HTERT RPE-1 (cell line): ENCODE measurements around the gene DHX8.
"Not testable (repeated sequence)": the region's sequence is repeated elsewhere in the genome, so short reads cannot be mapped to it uniquely, and the experiment has no call there.

ENCODE experiments used
- in situ Hi-C: fragments of 300-500 bp; cut with MboI; formaldehyde crosslinking; loops from 4 replicates; pipeline ENCODE4 v1.14.3; 2020; ENCODE audit warnings: low sequenced_read_pairs

DHX8 gene

DNA sequence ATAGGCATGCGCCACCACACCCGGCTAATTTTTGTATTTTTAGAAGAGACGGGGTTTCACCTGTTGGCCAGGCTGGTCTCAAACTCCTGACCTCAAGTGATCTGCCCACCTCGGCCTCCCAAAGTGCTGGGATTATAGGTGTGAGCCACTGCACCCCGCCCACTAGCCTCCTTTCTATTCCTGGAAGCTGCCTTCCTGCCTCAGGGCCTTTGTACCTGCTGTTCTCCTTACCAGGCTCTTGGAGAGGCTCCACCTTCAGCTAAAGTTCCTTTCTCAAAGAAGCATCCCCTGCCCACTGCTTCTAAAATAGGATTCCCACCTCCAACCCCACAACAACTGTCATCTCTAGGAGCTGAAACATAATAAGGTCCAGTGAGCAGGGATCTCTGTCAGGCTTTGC, 23.9 kb upstream of the DHX8 start:
- in situ Hi-C loops: not testable (repeated sequence)

DNA sequence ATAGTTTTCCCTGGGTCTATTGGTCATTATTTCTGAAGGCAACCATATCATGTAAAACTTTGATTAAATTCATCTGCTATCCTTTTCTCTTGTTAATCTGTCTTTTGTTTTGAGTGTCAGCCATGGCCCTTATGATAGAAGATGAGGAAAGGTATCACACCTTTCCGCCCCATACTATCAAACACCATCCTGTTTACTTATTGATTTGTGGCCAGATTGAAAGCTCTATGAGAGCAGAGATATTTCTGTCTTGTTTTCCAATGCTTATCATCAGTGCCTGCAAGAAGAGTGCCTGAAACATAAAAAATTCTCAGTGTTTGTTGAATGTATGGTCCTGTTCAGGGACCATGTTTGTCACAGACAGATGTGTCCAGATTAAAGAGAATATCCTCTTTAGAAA, 22.6 kb upstream of the DHX8 start:
- in situ Hi-C loops: no loop called here

DNA sequence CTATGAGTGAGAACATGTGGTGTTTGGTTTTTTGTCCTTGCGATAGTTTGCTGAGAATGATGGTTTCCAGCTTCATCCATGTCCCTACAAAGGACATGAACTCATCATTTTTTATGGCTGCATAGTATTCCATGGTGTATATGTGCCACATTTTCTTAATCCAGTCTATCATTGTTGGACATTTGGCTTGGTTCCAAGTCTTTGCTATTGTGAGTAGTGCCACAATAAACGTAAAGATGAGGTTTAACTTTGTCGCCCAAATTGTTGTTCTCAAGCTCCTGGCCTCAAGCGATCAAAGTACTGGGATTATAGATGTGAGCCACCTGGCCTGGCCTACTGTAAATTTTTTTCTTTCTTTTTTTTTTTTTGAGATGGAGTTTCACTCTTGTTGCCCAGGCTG, 21.2 kb upstream of the DHX8 start:
- in situ Hi-C loops: not testable (repeated sequence)

DNA sequence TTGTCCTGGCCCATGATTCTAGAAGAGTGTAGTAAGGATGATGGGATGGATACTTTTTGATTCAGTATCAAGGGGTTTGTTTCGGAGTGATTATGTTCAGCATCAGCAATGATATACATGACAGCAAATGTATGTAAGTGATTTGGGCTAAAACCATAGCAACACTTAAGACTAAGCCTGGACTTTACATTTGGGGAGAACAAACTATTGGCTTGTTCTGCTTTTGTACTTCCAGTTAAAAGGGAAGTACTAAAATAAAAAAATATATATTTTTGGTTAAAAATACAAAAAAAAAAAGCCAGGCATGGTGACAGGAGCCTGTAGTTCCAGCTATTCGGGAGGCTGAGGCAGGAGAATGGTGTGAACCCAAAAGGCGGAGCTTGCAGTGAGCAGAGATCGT, 20.5 kb upstream of the DHX8 start:
- in situ Hi-C loops: no loop called here

DNA sequence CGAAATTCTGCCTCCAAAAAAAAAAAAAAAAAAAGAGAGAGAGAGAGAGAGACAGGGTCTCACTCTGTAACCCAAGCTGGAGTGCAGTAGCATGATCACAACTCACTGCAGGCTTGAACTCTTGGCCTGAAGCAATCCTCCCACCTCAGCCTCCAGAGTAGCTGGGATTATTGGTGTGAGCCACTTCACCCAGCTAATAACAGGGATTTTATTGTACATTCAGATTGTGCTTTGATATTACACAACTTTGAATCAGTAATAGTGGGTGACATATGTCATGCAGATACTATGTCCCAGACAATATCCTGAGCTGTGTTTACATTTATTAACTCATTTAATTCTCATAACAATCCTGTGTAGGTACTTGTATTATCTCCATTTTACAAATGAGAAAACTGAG, 19.7 kb upstream of the DHX8 start:
- in situ Hi-C loops: no loop called here

DNA sequence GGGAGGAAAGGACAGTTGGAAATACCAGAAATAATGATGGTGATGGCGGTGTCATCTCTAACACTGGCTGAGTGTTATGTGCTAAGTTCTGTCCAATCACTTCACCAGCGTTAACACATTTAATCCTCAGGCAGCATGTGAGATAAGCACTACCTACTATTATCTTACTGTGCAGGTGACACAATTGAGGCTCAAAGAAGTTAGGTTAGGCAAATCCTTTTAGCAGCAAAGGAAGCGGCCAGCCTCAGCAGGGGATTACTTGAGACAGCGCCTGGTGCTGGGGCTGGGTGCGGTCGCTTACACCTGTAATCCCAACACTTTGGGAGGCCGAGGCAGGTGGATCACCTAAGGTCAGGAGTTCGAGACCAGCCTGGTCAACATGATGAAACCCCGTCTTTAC, 18.7 kb upstream of the DHX8 start:
- in situ Hi-C loops: no loop called here

DNA sequence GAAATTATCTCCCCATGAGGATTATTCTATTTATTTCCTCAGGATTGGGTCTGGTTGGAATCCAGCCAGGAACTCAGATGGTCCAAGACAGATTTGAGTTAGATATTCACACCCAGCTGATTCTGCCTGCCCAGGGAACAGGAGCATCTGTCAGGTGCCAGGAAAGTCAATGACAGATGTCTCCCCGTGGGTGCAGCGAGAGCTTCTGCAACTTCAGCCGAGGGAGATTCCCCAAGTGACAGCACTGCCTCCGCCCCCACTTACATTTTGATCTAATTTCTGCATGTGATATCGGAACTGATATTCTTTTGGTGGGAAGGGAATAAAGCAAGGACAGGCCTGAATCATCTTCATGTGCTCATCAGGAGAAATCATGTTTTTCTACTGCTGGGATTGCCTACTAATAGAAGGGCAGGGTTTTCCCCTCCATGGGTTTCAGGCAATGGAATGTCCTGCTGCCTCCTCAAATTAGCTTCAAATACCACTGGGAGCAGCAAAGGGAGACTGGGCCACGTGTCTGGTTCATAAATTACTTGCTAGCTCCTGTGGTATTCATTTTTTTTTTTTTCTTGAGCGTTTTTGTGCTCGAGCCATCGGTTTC, 15.7 kb upstream of the DHX8 start:
- in situ Hi-C loops: no loop called here

DNA sequence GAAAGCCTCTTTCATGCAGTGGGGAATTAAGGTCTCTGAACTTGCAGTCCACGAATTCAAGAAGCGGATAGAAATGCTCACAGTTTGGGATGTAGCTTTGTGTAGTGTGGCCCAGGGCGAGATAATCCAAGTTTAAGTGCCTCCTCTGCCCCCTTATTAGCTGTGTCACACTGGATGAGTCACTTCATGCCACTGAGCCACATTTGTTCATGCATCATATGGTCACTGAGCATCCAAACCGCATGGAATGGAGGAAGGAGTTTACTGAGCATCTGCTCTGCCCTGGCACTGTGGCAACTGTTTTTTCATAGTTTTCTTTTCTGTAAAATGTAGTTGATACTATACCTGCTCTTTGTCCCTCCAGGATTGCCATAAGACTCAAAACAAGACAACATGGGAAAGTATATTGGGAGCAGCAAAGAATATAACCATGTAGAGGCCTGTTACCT, 15.1 kb upstream of the DHX8 start:
- in situ Hi-C loops: no loop called here

DNA sequence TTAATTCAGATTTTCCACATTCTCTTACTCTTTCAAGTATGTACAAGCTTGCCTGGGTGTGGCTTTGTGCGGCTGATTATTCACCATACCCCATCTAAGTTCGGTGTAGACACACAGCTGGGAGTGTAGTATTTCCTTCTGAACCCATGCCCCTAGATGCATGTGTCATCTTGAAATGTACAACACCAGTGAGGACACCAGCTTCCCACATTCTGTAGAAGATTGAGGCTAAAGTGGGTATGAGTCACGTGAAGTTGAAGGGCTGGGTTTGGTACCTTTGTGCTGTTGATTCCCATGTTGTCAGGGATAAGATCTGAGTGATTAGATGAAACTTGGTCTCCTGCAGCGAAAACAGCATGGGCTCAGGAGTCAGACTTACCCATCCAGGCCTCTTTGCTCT, 14.6 kb upstream of the DHX8 start:
- in situ Hi-C loops: no loop called here

DNA sequence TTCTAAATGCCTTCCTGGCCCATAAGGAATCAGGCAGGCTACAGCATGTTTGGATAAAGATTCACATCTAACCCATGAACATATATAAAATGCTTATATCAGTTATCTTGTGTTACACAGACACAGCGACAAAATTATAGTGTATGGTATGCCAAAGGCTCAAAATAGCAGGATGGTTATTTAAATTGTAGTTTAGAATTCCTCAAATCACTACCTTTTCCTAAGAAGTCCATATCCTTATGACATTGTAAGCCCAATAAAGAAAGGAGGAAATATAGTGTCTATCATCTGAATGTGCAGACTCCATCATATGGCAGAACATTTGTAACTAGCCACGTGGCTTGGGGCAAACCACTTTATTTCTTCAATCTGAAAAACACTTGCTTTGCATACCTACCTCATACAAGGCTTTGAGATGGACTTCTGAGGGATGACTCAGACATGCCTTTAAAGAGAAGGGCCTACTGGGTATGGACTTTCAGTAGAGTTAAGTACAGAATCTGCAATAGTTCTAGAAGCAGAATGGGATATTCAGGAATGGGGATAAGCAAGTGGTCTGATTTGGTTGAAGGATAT, 12.1 kb upstream of the DHX8 start:
- in situ Hi-C loops: no loop called here

DNA sequence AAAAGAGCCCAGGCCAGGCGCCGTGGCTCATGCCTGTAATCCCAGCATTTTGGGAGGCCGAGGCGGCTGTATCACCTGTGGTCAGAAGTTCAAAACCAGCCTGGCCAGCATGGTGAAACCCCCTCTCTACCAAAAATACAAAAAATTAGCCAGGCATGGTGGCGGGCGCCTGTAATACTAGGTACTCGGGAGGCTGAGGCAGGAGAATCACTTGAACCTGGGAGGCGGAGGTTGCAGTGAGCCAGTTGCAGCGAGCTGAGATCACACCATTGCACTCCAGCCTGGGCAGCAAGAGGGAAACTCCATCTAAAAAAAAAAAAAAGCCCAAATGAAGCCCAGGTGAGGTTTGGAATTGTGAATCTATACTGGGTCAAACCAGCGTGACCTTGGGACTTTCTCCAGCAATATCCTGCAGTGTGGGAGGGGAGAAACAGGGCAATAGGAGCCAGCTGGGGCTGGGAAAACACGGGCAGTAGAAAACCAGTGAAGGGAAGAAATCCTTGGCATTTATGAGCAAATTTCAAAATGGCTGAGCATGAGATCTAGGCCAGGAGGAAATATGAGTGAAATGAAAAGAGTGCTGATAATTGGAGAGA, 8.2 kb upstream of the DHX8 start:
- in situ Hi-C loops: no loop called here

DNA sequence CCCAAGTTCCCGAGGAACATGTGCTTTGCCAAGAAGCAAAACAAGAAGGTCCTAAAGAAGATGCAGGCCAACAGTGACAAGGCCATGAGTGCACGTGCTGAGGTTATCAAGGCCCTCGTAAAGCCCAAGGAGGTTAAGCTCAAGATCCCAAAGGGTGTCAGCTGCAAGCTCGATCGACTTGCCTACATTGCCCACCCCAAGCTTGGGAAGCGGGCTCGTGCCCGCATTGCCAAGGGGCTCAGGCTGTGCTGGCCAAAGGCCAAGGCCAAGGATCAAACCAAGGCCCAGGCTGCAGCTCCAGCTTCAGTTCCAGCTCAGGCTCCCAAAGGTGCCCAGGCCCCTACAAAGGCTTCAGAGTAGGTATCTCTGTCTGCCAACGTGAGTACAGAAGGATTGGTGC, 7.5 kb upstream of the DHX8 start:
- in situ Hi-C loops: not testable (repeated sequence)

DNA sequence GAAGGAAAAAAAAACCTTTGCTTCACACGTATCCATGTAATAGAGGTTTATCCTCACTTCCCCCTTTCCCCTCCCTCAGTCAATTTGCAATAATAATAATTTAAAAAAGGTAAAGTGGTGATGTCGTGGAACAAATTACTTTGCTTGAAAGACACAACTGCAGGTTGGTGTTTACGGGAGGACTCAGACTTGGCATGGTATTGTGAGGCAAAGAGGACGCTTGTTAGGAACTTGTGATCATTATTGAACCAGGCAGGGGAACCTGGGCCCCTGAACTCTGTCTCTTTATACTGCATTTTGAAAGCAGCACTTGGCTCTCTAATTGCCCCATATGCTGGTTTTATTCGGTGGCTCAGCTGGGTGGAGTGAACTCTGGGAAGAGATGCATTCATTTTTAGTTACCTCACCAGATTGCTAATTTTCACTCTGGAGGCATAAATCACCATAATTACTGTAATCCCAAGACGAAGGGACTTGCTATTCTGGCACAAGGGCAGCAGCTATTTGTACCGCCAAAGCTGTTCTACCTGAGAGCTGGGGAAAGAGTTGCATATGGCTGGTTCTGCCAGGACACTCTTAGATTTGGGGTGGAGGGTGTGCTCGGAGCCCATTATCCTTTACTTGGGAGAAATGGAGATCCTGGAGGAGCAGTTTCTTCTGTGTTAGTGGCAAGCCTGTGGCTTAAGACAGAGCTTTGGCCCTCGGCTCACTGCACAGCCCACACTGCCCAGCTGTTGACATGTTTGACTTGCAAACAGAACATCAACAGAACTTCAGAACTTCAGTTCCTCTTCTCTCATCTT, 5.7 kb upstream of the DHX8 start:
- in situ Hi-C loops: no loop called here

DNA sequence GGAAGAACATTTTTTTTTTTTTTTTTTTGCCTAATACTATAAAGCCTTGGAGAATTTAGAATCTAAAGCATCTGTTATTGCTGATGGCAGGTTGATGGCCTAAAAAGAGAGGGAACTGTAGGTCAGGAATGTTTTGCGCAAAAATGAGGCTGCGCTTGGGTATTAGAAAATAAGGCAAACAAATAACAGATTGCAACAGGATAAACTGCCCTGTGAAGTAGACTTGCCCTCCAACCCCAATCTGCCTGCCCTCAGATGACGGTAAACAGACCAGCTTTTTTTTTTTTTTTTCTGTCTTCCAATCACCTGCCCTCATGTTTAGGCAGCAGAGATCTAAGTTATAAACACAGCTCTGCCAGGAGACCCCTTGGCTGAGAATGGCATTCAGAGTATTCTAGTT, 3.8 kb upstream of the DHX8 start:
- in situ Hi-C loops: no loop called here

DNA sequence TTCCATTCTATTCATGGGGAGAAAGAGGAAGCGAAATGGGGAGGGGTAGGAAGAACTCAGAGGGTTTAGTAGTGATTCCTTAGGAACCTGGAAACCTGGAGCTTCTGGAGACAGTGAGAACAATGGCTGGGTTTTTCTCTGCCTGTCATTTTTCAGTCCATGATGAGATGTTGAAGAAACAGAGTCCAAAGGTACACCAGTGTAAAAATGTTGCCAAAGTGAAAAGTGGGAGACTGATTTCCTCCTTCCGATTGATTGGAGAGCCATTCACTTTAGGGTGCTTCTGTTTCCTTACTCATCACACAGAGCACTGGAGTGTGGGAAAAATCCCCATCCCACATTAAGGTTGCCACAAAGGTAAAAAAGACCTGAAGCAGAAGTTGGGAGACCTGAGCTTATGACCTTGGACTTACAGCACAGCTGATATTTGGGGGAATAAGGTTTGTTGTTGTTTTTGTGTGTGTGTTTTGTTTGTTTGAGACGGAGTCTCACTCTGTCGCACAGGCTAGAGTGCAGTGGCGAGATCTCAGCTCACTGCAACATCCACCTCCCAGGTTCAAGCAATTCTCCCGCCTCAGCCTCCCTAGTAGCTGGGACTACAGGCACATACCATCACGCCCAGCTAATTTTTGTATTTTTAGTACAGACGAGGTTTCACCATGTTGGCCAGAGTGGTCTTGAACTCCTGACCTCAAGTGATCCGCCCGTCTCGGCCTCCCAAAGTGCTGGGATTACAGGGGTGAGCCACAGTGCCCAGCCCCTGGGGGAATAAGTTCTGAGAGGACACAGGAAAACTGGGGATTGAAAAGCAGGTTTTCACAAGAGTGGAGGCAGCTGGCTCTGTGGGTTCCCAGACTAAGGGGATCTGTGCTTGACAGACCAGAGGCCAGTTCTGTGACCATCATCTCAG, 1.4 kb upstream of the DHX8 start:
- in situ Hi-C loops: no loop called here

DNA sequence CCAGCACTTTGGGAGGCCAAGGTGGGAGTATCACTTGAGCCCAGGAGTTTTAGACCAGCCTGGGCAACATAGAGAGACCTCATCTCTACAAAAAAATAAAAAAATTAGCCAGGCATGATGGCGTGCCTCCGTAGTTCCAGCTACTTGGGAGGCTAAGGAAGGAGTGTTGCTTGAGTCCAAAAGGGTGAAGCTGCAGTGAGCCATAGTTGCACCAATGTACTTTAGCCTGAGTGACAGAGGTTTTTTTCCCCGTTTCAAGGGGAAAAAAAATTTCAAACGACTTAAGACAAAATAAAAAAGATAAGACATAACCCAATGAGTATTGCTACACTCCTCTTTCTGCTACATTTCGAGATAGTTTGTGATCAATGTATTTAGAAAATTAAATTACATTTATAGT, 6.8 kb downstream of the DHX8 start:
- in situ Hi-C loops: no loop called here

DNA sequence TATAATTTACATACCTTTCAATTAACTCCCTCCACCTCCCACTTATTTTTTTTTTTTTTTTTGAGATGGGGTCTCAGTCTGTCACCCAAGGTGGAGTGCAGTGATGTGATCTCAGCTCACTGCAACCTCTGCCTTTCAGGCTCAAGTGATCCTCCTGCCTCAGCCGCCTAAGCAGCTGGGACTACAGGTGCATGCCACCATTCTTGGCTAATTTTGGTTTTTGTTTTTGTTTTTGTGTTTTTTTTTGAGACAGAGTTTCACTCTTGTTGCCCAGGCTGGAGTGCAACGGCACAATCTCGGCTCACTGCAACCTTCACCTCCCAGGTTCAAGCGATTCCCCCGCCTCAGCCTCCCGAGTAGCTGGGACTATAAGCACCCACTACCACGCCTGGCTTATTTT, 25.7 kb downstream of the DHX8 start:
- in situ Hi-C loops: not testable (repeated sequence)

DNA sequence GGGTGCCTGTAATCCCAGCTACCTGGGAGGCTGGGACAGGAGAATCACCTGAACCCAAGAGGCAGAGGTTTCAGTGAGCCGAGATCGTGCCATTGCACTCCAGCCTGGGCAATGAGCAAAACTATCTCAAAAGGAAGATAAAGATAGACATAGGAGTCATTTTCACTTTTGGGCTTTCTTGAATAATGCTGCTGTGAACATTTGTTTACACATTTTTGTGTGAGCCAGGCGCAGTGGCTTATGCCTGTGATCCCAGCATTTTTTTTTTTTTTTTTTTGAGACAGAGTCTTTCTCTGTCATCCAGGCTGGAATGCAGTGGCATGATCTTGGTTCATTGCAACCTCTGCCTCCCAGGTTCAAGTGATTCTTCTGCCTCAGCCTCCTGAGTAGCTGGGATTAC, 27.4 kb downstream of the DHX8 start:
- in situ Hi-C loops: not testable (repeated sequence)

DNA sequence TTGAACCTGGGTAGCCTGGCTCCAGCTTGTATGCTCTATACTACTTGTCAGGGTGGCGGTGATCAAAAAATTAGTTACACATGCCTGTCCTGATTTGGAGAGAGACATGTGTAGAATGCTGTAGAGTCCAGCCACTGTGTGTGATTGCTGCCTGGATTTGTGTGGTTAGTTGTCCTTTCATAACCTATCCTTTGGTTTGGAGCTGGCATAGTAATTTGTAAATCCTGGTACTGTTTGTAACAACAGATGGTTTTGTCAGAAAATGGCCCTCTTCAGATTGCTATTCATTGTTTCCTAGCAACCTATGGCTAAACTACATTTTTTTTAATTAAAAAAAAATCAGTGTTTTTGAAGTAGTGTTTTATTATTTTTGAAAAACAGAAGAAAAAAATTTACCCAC, 31.9 kb downstream of the DHX8 start:
- in situ Hi-C loops: no loop called here

DNA sequence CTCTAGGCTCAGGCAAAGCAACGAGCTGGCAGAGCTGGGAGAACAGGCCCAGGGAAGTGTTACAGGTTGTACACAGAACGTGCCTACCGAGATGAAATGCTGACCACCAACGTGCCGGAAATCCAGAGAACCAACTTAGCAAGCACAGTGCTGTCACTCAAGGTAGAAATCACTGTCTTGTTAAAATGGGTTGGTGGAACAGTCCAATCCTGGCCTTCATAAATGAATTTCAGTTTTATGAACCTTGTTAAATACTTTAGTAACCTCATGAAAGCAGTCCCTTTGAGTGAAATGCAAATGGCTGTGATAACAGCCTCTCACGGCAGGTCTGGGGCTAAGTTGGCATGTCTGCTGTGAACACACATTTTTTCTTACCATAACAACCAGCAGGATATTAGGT, 33.4 kb downstream of the DHX8 start:
- in situ Hi-C loops: no loop called here
